GM12878 (cell line): ENCODE measurements around the gene HAGHL. TPM values are rescaled to one million over a fixed set of nuclear protein-coding genes. Genes with fewer than 3 reads are reported as not detected.
A peak's percentile ranks its signal among the peaks of the same experiment; 100 is the strongest.

Source experiments
- BCL11A ChIP-seq: IDR thresholded peaks from 2 replicates; pipeline ENCODE4 v1.6.1; 2011; ENCODE audit warnings: low read depth, low read length
- BRCA1 ChIP-seq: IDR thresholded peaks from 2 replicates; pipeline ENCODE4 v1.6.1; 2011; ENCODE audit warnings: low read depth, low read length, improper control_type of control experiment
- DPF2 ChIP-seq: fragments of 450-650 bp; IDR thresholded peaks from 2 replicates; pipeline ENCODE4 v1.6.1; 2017; ENCODE audit warnings: mild to moderate bottlenecking
- E2F8 ChIP-seq: fragments of 450-650 bp; IDR thresholded peaks from 2 replicates; pipeline ENCODE4 v1.6.1; 2018; ENCODE audit warnings: mild to moderate bottlenecking, low read depth, moderate library complexity; ENCODE audit not compliant: partially characterized antibody
- HDAC2 ChIP-seq: fragments of 200-600 bp; sonication (generic); IDR thresholded peaks from 2 replicates; pipeline ENCODE4 v1.6.1; 2017
- IKZF2 ChIP-seq, 2 experiments: fragments of 450-650 bp; IDR thresholded peaks; 2 replicates each; pipeline ENCODE4 v1.6.1; 2017; ENCODE audit warnings: mild to moderate bottlenecking in 2 of 2, moderate library complexity in 2 of 2
- JUNB ChIP-seq: IDR thresholded peaks from 2 replicates; pipeline ENCODE4 v1.6.1; 2016; ENCODE audit warnings: antibody characterized with exemption, mild to moderate bottlenecking
- LARP7 ChIP-seq: fragments of 450-650 bp; IDR thresholded peaks from 2 replicates; pipeline ENCODE4 v1.6.1; 2017; ENCODE audit warnings: mild to moderate bottlenecking
- MYB ChIP-seq: fragments of 150-350 bp; IDR thresholded peaks from 2 replicates; pipeline ENCODE4 v1.6.1; 2014; ENCODE audit warnings: mild to moderate bottlenecking, low read depth, low read length, borderline replicate concordance
- NFIC ChIP-seq: IDR thresholded peaks from 2 replicates; pipeline ENCODE4 v1.6.1; 2012; ENCODE audit warnings: low read depth, mild to moderate bottlenecking, inconsistent platforms, low read length, moderate library complexity
- NFYB ChIP-seq: IDR thresholded peaks from 2 replicates; pipeline ENCODE4 v1.6.1; 2011; ENCODE audit warnings: low read depth, mild to moderate bottlenecking, low read length, improper control_type of control experiment, moderate library complexity; ENCODE audit not compliant: insufficient read depth
- NR2C1 ChIP-seq: fragments of 450-650 bp; IDR thresholded peaks from 2 replicates; pipeline ENCODE4 v1.6.1; 2017; ENCODE audit warnings: antibody characterized with exemption, mild to moderate bottlenecking, moderate library complexity
- PAX5 ChIP-seq: IDR thresholded peaks from 2 replicates; pipeline ENCODE4 v1.6.1; 2011; ENCODE audit warnings: low read depth, low read length, borderline replicate concordance
- POLR2AphosphoS5 ChIP-seq: IDR thresholded peaks from 2 replicates; pipeline ENCODE4 v1.6.1; 2011; ENCODE audit warnings: mild to moderate bottlenecking, low read length, inconsistent platforms
- RBBP5 ChIP-seq: fragments of 200-600 bp; sonication (generic); conservative IDR thresholded peaks from 2 replicates; pipeline ENCODE4 v1.6.1; 2016
- SIN3A ChIP-seq: IDR thresholded peaks from 2 replicates; pipeline ENCODE4 v1.6.1; 2012; ENCODE audit warnings: low read depth, low read length, improper control_type of control experiment
- STAT1 ChIP-seq: fragments of 450-650 bp; conservative IDR thresholded peaks from 2 replicates; pipeline ENCODE4 v1.6.1; 2014; ENCODE audit warnings: antibody characterized with exemption, mild to moderate bottlenecking
- STAT3 ChIP-seq: IDR thresholded peaks from 2 replicates; pipeline ENCODE4 v1.6.1; 2011; ENCODE audit warnings: low read depth, low read length, improper control_type of control experiment
- SUPT20H ChIP-seq: IDR thresholded peaks from 2 replicates; pipeline ENCODE4 v1.6.1; 2011; ENCODE audit warnings: low read depth, mild to moderate bottlenecking, low read length, moderate library complexity, borderline replicate concordance; ENCODE audit not compliant: control insufficient read depth
- TCF7 ChIP-seq: IDR thresholded peaks from 2 replicates; pipeline ENCODE4 v1.6.1; 2014; ENCODE audit warnings: antibody characterized with exemption, borderline replicate concordance
- polyA plus RNA-seq, 11 experiments: library from polyadenylated mRNA; depleted of rRNA in 4 of 11; unstranded in 6 of 11; stranded (reverse) in 5 of 11; fragments of >200 nt; fragmentation: Nextera tagmentation in 4 of 11; fragmentation: Illumina TruSeq in 1 of 11; extraction: Ambion mirVana in 4 of 11; extraction: Trizol in 1 of 11; gene quantifications; 1 replicate in 1 of 11; 2 replicates in 10 of 11; pipeline versions ENCODE4 v1.2.1 to v1.2.3, GENCODE V29; 2011 to 2016; ENCODE audit warnings: inconsistent platforms in 2 of 11, missing spikeins in 2 of 11, low read depth in 1 of 11
- total RNA-seq, 4 experiments: library from RNA; depleted of rRNA in 3 of 4; stranded (reverse); fragments of >200 nt in 3 of 4; fragmentation: Illumina TruSeq in 1 of 4; extraction: Trizol in 1 of 4; gene quantifications; 2 replicates each; pipeline versions ENCODE4 v1.2.1 to v1.2.3, GENCODE V29; 2013 to 2021
- TF ChIP-seq, protein P1 (sequence below): fragments of 450-650 bp; formaldehyde crosslinking; IDR thresholded peaks from 2 replicates; pipeline ENCODE4 v1.4.0; 2020; ENCODE audit warnings: mild to moderate bottlenecking, moderate library complexity
- TF ChIP-seq, protein P2 (sequence below): fragments of 450-650 bp; IDR thresholded peaks from 2 replicates; pipeline ENCODE4 v1.6.1; 2014; ENCODE audit warnings: mild to moderate bottlenecking

Gene HAGHL
- total and polyA plus RNA-seq, 10 of the 15 experiments (the other 5 are each of a cell fraction or from before 2014, with no cell fraction given), result 0.23 to 44.6 (median 16.4) TPM

GRCh38 chr16:720990-721764, 5.7 kb upstream of the HAGHL start, which contains the start of gene ANTKMT (continued):
- TF ChIP-seq, protein P1, sequence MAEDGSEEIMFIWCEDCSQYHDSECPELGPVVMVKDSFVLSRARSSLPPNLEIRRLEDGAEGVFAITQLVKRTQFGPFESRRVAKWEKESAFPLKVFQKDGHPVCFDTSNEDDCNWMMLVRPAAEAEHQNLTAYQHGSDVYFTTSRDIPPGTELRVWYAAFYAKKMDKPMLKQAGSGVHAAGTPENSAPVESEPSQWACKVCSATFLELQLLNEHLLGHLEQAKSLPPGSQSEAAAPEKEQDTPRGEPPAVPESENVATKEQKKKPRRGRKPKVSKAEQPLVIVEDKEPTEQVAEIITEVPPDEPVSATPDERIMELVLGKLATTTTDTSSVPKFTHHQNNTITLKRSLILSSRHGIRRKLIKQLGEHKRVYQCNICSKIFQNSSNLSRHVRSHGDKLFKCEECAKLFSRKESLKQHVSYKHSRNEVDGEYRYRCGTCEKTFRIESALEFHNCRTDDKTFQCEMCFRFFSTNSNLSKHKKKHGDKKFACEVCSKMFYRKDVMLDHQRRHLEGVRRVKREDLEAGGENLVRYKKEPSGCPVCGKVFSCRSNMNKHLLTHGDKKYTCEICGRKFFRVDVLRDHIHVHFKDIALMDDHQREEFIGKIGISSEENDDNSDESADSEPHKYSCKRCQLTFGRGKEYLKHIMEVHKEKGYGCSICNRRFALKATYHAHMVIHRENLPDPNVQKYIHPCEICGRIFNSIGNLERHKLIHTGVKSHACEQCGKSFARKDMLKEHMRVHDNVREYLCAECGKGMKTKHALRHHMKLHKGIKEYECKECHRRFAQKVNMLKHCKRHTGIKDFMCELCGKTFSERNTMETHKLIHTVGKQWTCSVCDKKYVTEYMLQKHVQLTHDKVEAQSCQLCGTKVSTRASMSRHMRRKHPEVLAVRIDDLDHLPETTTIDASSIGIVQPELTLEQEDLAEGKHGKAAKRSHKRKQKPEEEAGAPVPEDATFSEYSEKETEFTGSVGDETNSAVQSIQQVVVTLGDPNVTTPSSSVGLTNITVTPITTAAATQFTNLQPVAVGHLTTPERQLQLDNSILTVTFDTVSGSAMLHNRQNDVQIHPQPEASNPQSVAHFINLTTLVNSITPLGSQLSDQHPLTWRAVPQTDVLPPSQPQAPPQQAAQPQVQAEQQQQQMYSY (CRISPR knock-in tag), result no peak
- no peak for TF ChIP-seq NFYB
- peak; percentile 56 for TF ChIP-seq NR2C1
- TF ChIP-seq NFIC, result no peak
- TF ChIP-seq STAT3, result no peak
- TF ChIP-seq HDAC2, result no peak
- TF ChIP-seq BRCA1, result no peak
- TF ChIP-seq RBBP5, result no peak
- TF ChIP-seq PAX5, result no peak
- TF ChIP-seq DPF2, result peak; percentile 95; the same call in 1 of the 2 replicates
- TF ChIP-seq IKZF2 (IDR thresholded peaks at IDR 0.05), result no peak
- TF ChIP-seq E2F8, result no peak
- no peak for TF ChIP-seq JUNB
- TF ChIP-seq TCF7, result no peak
- TF ChIP-seq SUPT20H, result no peak
- TF ChIP-seq POLR2AphosphoS5, result peak; percentile 88
- TF ChIP-seq STAT1, result peak; percentile 88
- TF ChIP-seq, protein P2, sequence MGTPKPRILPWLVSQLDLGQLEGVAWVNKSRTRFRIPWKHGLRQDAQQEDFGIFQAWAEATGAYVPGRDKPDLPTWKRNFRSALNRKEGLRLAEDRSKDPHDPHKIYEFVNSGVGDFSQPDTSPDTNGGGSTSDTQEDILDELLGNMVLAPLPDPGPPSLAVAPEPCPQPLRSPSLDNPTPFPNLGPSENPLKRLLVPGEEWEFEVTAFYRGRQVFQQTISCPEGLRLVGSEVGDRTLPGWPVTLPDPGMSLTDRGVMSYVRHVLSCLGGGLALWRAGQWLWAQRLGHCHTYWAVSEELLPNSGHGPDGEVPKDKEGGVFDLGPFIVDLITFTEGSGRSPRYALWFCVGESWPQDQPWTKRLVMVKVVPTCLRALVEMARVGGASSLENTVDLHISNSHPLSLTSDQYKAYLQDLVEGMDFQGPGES, result 0 out of 2 replicates have a peak, but pooled peaks have one; percentile 55
- no peak for TF ChIP-seq BCL11A
- TF ChIP-seq MYB, result no peak
- TF ChIP-seq SIN3A, result peak; percentile 81; the same call in 1 of the 2 replicates
- TF ChIP-seq LARP7, result peak; percentile 96
